ENCODE measurements around the gene NLRP12. TPM values are rescaled to one million over a fixed set of nuclear protein-coding genes. Genes with fewer than 3 reads are reported as not detected.
"Not testable (repeated sequence)": the region's sequence is repeated elsewhere in the genome, so short reads cannot be mapped to it uniquely, and the experiment has no call there.

Gene NLRP12
- total RNA-seq = 0.41 TPM

GRCh38 chr19:53824134-53824611, at the start of gene NLRP12:
Gene NLRP12 (minus strand): TSS chr19:53824314. CDS start chr19:53824174, 140 bp downstream.
- peak; percentile 14 for DNase-seq

- DNase-seq = no peak
These were observed 48.6 kb upstream of the NLRP12 start for GRCh38 chr19:53872762-53873161.

- peak; percentile 22 for DNase-seq
These were observed 47.3 kb upstream of the NLRP12 start for GRCh38 chr19:53871454-53871853.

- peak; percentile 24 for DNase-seq
These were observed 46.4 kb upstream of the NLRP12 start for GRCh38 chr19:53870485-53870844.

- DNase-seq = not testable (repeated sequence)
These were observed 45.8 kb upstream of the NLRP12 start for GRCh38 chr19:53869805-53870484.

GRCh38 chr19:53868892-53869804, 45.0 kb upstream of the NLRP12 start:
- peak; percentile 95 for DNase-seq

GRCh38 chr19:53868091-53868891, 44.2 kb upstream of the NLRP12 start:
- DNase-seq = peak; percentile 74

GRCh38 chr19:53867225-53868090, 43.3 kb upstream of the NLRP12 start, which contains the start of gene MYADM:
Gene MYADM (plus strand): TSS chr19:53867883. CDS start chr19:53873530, 5,647 bp downstream.
- peak; percentile 100 for DNase-seq

GRCh38 chr19:53866865-53867224, 42.7 kb upstream of the NLRP12 start:
- no peak for DNase-seq

GRCh38 chr19:53865918-53866864, 42.1 kb upstream of the NLRP12 start:
- DNase-seq = peak; percentile 93

GRCh38 chr19:53865523-53865917, 41.4 kb upstream of the NLRP12 start:
- no peak for DNase-seq

- no peak for DNase-seq
These were observed 40.3 kb upstream of the NLRP12 start for GRCh38 chr19:53864308-53864836.

GRCh38 chr19:53853707-53854106, 29.6 kb upstream of the NLRP12 start:
- DNase-seq = no peak

- DNase-seq = peak; percentile 65
These were observed 25.1 kb upstream of the NLRP12 start for GRCh38 chr19:53849237-53849676.

GRCh38 chr19:53847555-53847954, 23.4 kb upstream of the NLRP12 start:
- no peak for DNase-seq

- no peak for DNase-seq
These were observed 20.7 kb upstream of the NLRP12 start for GRCh38 chr19:53844849-53845246.

- not testable (repeated sequence) for DNase-seq
These were observed 16.8 kb upstream of the NLRP12 start for GRCh38 chr19:53840914-53841313.

GRCh38 chr19:53840241-53840640, 16.1 kb upstream of the NLRP12 start:
- DNase-seq = not testable (repeated sequence)

GRCh38 chr19:53838446-53838845, 14.3 kb upstream of the NLRP12 start:
- not testable (repeated sequence) for DNase-seq

GRCh38 chr19:53832861-53833260, 8.7 kb upstream of the NLRP12 start:
- DNase-seq = not testable (repeated sequence)

Measured in tongue (tissue), 2 donors.